ENCODE data around the gene LDB1. TPM values are rescaled to one million over a fixed set of nuclear protein-coding genes. Genes with fewer than 3 reads are reported as not detected.

The LDB1 gene
- total RNA-seq, 4 donors from 2014 or later, result 31.9 to 81.9 (median 54.1) TPM

DNA sequence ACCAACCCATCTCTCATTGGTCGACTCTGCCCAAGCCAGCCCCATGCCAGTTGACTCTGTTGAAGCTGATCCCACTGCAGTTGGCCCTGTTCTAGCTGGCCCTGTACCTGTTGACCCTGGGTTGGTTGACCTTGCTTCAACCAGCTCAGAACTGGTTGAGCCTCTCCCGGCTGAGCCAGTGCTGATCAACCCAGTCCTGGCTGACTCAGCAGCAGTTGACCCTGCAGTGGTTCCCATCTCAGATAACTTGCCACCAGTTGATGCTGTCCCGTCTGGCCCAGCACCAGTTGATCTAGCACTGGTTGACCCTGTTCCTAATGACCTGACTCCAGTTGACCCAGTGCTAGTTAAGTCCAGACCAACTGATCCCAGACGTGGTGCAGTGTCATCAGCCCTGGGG, 20.1 kb upstream of the LDB1 start:
- Histone ChIP-seq H3K9me3 (no peaks in the 10 kb centered on the region), H3K4me3 (no peak overlapping the region), H3K27me3 (no peaks in the 10 kb centered on the region), H3K27ac (no peak overlapping the region), H3K36me3 (peaks cover 0 to 48% (median 18%) of the 10 kb centered on the region in 4 donors), H3K4me1 (peaks cover 0 to 20% (median 17%) of the 10 kb centered on the region in 4 donors)
- no peak for DNase-seq
- intact Hi-C loops (cut with DNase I; ENCODE audit: low total_unique reads) (no loop called here), in situ Hi-C loops (cut with MboI; ENCODE audit: low pct_ligation_motif_present in 1 of 4, low pct_unique_long_range_greater_than_20kb in 1 of 4, low sequenced_read_pairs in 3 of 4) (no loop called here)
- no peak for TF ChIP-seq POLR2A (IDR thresholded peaks at IDR 0.05)
- TF ChIP-seq, protein P1, sequence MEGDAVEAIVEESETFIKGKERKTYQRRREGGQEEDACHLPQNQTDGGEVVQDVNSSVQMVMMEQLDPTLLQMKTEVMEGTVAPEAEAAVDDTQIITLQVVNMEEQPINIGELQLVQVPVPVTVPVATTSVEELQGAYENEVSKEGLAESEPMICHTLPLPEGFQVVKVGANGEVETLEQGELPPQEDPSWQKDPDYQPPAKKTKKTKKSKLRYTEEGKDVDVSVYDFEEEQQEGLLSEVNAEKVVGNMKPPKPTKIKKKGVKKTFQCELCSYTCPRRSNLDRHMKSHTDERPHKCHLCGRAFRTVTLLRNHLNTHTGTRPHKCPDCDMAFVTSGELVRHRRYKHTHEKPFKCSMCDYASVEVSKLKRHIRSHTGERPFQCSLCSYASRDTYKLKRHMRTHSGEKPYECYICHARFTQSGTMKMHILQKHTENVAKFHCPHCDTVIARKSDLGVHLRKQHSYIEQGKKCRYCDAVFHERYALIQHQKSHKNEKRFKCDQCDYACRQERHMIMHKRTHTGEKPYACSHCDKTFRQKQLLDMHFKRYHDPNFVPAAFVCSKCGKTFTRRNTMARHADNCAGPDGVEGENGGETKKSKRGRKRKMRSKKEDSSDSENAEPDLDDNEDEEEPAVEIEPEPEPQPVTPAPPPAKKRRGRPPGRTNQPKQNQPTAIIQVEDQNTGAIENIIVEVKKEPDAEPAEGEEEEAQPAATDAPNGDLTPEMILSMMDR (IDR thresholded peaks at IDR 0.05), result no peak
- no peak for TF ChIP-seq POLR2AphosphoS5 (IDR thresholded peaks at IDR 0.05)
- no peak for TF ChIP-seq EP300 (IDR thresholded peaks at IDR 0.05; ENCODE audit: low read depth)
- 87% methylated on average over 3 of the region's 4 CpGs; no CpG with 5 or more reads in 1 of the 2 donors for WGBS, 2 donors (ENCODE audit: low coverage in 1 of 2)

DNA sequence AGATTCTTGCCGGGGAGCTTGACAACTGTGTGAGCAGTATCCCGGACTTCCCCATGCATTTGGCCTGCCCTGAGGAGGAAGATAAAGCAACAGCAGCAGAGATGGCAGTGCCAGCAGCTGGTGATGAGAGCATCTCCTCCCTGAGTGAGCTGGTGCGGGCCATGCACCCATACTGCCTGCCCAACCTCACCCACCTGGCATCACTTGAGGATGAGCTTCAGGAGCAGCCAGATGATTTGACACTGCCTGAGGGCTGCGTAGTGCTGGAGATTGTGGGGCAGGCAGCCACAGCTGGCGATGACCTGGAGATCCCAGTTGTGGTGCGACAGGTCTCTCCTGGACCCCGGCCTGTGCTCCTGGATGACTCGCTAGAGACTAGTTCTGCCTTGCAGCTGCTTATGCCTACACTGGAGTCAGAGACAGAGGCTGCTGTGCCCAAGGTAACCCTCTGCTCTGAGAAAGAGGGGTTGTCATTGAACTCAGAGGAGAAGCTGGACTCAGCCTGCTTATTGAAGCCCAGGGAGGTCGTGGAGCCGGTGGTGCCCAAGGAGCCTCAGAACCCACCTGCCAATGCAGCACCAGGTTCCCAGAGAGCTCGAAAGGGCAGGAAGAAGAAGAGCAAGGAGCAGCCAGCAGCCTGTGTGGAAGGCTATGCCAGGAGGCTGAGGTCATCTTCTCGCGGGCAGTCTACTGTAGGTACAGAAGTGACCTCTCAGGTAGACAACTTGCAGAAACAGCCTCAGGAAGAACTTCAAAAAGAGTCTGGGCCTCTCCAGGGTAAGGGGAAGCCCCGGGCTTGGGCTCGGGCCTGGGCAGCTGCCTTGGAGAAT, 19.3 kb upstream of the LDB1 start:
- TF ChIP-seq POLR2A (IDR thresholded peaks at IDR 0.05) (no peak), POLR2AphosphoS5 (IDR thresholded peaks at IDR 0.05) (no peak), EP300 (IDR thresholded peaks at IDR 0.05; ENCODE audit: low read depth) (no peak)
- TF ChIP-seq, protein P1 (IDR thresholded peaks at IDR 0.05), result no peak
- H3K36me3 ChIP-seq, result peaks cover 0 to 47% (median 17%) of the 10 kb centered on the region in 4 donors
- peaks cover 3 to 27% (median 25%) of the 10 kb centered on the region in 4 donors for H3K4me1 ChIP-seq
- no peaks in the 10 kb centered on the region for H3K9me3 ChIP-seq
- no peak for DNase-seq
- no peaks in the 10 kb centered on the region for H3K27me3 ChIP-seq
- in situ Hi-C loops (cut with MboI; ENCODE audit: low pct_ligation_motif_present in 1 of 4, low pct_unique_long_range_greater_than_20kb in 1 of 4, low sequenced_read_pairs in 3 of 4) (no loop called here), intact Hi-C loops (cut with DNase I; ENCODE audit: low total_unique reads) (no loop called here)
- no peak overlapping the region for H3K27ac ChIP-seq
- 94 to 100% methylated on average over 2 to 15 of the region's 15 CpGs for WGBS, 2 donors (ENCODE audit: low coverage in 1 of 2)
- H3K4me3 ChIP-seq, result no peak overlapping the region

DNA sequence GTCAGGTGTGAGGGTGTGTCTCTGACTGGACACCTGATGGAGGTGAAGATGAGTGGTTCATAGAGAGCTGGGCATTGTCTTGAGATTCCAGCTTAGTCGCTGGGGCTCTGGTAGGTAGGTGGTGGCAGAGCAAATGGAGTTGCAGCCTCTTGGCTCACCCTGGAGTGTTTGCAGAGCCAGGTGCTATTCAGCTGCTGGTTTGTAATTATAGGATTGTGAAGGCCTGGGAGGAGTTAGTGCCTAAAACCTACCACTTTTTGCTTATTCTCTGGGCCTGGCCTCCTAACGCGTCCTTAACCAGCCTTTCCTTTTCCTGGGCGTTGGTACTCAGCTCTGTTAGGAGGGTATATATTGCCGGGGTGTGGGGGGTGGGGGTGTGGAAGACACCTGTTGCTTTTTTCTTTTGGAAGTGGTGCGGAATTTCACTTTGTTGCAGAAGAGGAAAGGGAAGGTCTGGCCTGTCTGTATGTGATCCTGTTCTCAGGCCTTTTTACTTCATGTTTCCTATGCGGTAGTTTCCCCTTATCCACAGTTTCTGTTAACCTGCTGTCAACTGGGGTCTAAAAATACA, 15.9 kb upstream of the LDB1 start:
- no peak for TF ChIP-seq POLR2A (IDR thresholded peaks at IDR 0.05)
- TF ChIP-seq, protein P1 (IDR thresholded peaks at IDR 0.05), result no peak
- TF ChIP-seq POLR2AphosphoS5 (IDR thresholded peaks at IDR 0.05), result no peak
- TF ChIP-seq EP300 (IDR thresholded peaks at IDR 0.05; ENCODE audit: low read depth), result no peak
- H3K9me3 ChIP-seq, result no peaks in the 10 kb centered on the region
- H3K36me3 ChIP-seq, result peaks cover 0 to 32% (median 14%) of the 10 kb centered on the region in 4 donors
- no peaks in the 10 kb centered on the region for H3K27me3 ChIP-seq
- peaks cover 7 to 40% (median 34%) of the 10 kb centered on the region in 4 donors for H3K4me1 ChIP-seq
- intact Hi-C loops (cut with DNase I; ENCODE audit: low total_unique reads) (no loop called here), in situ Hi-C loops (cut with MboI; ENCODE audit: low pct_ligation_motif_present in 1 of 4, low pct_unique_long_range_greater_than_20kb in 1 of 4, low sequenced_read_pairs in 3 of 4) (no loop called here)
- peak overlapping the region in 2 of 4 donors; percentile 4 to 7 for H3K27ac ChIP-seq
- WGBS, 2 donors (ENCODE audit: low coverage in 1 of 2), result 69 to 73% methylated on average over 2 to 7 of the region's 7 CpGs
- no peak for DNase-seq
- H3K4me3 ChIP-seq, result no peak overlapping the region

DNA sequence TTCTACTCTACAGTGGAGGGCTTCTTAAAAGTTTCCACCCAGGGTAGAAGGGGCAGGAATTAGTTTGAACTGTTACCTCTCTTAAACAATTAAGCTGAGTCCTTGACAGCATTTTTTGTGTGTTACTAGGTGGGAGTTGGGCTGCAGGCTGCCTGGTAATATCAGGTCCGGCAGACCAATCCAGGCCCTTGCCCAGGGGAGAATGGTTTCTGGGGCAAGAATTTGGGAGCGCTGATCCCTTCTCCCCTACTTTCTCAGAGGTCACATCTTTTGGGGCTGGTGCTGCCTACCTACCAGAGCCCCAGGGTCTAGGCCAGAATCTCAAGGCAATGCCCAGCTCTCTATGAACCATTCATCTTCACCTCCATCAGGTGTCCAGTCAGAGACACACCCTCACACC, 14.2 kb upstream of the LDB1 start:
- in situ Hi-C loops (cut with MboI; ENCODE audit: low pct_ligation_motif_present in 1 of 4, low pct_unique_long_range_greater_than_20kb in 1 of 4, low sequenced_read_pairs in 3 of 4) (no loop called here), intact Hi-C loops (cut with DNase I; ENCODE audit: low total_unique reads) (no loop called here)
- Histone ChIP-seq H3K4me3 (peak overlapping the region in 2 of 4 donors; percentile 91 to 99), H3K9me3 (no peaks in the 10 kb centered on the region), H3K4me1 (peaks cover 7 to 40% (median 34%) of the 10 kb centered on the region in 4 donors), H3K27me3 (no peaks in the 10 kb centered on the region), H3K27ac (peak overlapping the region; percentile 94 to 96 (median 94)), H3K36me3 (peaks cover 0 to 16% (median 7%) of the 10 kb centered on the region in 4 donors)
- DNase-seq, result no peak
- TF ChIP-seq, protein P1 (IDR thresholded peaks at IDR 0.05), result no peak
- TF ChIP-seq POLR2A (IDR thresholded peaks at IDR 0.05) (no peak), POLR2AphosphoS5 (IDR thresholded peaks at IDR 0.05) (no peak), EP300 (IDR thresholded peaks at IDR 0.05; ENCODE audit: low read depth) (no peak)
- WGBS, 2 donors (ENCODE audit: low coverage in 1 of 2), result 39 to 60% methylated on average over 2 of the region's 2 CpGs
